ENCODE measurements around the gene RWDD3.

Gene RWDD3

DNA sequence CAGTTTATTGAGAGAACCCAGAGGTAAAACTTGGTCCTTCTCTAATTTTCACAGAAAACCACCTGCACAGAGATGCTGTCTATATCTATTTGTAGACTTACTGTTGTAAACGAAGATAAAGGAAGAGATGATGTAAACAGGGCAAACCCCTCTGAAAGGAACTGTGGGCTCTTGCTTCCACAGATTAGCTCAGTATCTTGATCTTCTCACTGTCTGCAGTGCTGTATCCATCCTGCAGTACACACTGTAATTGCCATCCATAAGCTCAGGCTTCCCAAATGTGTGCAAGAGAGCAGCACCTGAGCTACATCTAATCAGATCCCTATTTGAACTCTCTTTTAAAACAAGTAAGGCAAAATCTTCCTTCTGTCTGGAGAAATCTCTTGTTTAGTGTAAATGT lies 16.6 kb upstream of the RWDD3 start:
- TF ChIP-seq, protein P1, sequence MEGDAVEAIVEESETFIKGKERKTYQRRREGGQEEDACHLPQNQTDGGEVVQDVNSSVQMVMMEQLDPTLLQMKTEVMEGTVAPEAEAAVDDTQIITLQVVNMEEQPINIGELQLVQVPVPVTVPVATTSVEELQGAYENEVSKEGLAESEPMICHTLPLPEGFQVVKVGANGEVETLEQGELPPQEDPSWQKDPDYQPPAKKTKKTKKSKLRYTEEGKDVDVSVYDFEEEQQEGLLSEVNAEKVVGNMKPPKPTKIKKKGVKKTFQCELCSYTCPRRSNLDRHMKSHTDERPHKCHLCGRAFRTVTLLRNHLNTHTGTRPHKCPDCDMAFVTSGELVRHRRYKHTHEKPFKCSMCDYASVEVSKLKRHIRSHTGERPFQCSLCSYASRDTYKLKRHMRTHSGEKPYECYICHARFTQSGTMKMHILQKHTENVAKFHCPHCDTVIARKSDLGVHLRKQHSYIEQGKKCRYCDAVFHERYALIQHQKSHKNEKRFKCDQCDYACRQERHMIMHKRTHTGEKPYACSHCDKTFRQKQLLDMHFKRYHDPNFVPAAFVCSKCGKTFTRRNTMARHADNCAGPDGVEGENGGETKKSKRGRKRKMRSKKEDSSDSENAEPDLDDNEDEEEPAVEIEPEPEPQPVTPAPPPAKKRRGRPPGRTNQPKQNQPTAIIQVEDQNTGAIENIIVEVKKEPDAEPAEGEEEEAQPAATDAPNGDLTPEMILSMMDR (IDR thresholded peaks at IDR 0.05; ENCODE audit: insufficient read depth, missing control alignments), result no peak
- no peak for FAIRE-seq
- no peak for DNase-seq (ENCODE audit: insufficient read length, low spot score)

DNA sequence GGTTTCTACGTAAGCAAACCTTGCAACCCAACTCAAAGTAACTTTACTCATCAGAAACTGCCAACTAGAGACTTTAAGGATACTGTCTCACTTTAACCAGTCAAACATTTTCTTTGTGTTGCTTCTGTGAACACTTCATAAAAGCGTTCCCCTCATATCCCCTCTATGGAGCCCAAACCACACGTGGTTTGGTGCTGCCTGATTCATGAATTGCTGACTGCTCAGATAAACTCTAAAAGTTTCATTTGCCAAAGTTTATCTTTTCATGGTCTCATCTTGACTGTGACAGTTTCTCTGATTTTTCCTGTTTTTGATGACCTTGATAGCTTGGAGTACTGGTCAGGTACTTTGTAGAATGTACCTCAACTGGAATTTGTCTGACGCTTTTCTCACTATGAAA lies 14.6 kb upstream of the RWDD3 start:
- FAIRE-seq (no peak), DNase-seq (ENCODE audit: insufficient read length, low spot score) (no peak)
- TF ChIP-seq, protein P1 (IDR thresholded peaks at IDR 0.05; ENCODE audit: insufficient read depth, missing control alignments), result no peak

DNA sequence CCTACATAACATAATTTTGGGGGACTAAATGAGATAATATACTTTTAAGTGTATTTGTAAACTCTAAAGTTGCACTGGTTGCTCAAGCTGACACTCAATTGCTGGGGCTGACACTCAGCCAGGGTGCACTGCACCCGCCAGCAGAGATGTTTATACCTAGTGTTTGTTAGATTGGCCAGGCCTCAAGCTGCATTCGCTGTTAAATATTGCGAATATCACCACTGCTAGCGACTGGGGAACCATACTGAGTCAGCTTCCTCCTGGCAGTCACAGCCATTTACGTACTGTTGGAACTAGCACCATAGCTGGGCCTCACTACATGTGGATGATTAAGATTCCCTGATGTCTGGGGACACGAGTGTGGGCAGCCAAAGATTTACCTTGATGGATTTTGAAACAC lies 12.7 kb upstream of the RWDD3 start:
- FAIRE-seq (no peak), DNase-seq (ENCODE audit: insufficient read length, low spot score) (no peak)
- TF ChIP-seq, protein P1 (IDR thresholded peaks at IDR 0.05; ENCODE audit: insufficient read depth, missing control alignments), result no peak

DNA sequence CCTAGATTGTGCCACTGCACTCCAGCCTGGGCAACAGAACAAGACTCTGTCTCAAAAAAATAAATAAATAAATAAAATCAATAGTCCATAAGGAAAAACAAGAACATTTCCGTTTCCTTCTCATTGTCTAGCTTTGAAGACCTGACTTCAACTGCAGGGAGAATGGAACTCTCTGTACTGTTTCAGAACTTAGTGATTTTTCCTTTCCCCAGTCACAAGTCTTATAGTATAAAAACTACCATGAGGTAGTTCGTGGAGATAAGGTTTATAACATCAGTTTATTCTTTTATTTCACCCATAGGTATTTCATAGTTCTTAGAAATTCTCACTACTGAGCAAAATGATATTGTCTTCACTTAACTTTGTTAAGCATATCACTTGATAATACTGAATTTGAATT lies 11.4 kb upstream of the RWDD3 start:
- no peak for FAIRE-seq
- TF ChIP-seq, protein P1 (IDR thresholded peaks at IDR 0.05; ENCODE audit: insufficient read depth, missing control alignments), result no peak
- no peak for DNase-seq (ENCODE audit: insufficient read length, low spot score)

DNA sequence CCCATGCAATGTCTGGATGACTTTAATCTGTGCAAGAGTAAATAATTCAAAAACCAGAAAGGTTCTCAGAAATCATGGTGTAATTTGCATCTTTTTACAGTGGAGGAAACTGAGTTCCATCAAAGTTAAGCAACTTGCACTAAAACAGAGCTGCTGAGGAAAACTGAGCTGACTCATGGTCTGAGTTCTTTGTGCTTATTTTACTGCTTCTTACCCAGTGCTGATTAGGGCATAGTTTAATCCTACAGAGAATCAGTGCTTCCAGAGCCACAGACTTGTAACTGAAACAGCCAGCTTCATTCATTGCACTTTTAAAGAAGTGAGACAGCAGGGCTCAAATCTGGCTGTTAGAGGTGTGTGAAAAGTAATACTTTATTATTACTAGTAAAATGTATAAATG lies 10.9 kb upstream of the RWDD3 start:
- FAIRE-seq (no peak), DNase-seq (ENCODE audit: insufficient read length, low spot score) (no peak)
- TF ChIP-seq, protein P1 (IDR thresholded peaks at IDR 0.05; ENCODE audit: insufficient read depth, missing control alignments), result no peak

DNA sequence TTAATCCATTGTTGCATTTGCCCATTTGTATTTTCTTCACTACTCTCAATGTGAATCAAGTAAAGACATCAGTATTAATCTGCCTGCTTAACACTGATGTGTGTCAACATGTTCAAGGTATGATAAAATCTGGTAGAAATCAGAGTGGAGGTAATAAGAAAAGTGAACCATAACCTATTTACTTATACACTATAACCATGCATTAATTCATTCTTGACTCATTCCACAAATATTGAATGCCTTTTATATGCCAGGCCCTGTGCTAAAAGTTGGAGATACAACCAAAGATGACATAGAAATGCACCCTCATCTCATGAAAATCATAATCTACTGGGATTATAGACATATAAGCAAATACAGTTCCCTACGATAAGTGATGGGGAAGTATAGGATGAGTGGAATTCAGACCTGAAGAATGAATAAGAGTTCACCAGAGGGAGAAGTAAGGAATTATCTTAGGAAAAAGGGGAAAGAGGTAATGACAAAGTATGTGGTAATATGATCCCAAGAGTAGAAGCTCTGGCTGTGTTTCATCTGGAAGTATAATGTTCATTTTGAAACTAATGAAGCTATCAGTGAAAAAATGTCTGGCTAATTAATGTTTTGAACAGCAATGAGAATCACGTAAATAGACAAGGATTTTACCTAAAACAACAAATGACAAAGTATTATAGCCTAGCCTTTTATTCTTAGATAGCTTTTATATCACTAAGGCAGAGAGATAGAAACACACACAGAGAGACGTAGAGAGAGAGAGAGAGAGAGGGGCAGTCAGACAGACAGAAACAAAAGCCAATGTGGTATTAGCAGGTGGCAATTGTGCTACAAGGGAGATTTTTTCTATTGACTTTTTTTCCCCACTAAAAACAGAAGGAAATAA lies 7.0 kb upstream of the RWDD3 start:
- TF ChIP-seq, protein P1 (IDR thresholded peaks at IDR 0.05; ENCODE audit: insufficient read depth, missing control alignments), result no peak
- FAIRE-seq (no peak), DNase-seq (ENCODE audit: insufficient read length, low spot score) (no peak)

DNA sequence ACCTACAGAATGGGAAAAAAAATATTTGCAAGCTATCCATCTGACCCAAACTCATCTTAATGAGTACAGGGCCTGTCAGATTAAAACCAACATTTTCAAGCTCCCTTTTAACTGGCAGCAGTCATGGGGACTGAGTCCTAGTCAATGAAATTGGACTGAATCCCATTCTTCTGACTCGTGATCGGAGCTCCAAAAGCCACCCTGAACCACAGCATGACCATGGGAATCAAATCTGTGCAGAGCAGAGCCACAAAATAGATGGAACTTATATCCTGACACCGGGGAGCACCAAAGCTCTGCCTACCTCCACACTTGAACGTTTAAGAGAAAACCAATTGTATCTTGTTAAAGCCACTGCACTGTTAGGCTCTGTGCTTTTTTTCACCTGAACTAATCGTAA lies 5.0 kb upstream of the RWDD3 start:
- TF ChIP-seq, protein P1 (IDR thresholded peaks at IDR 0.05; ENCODE audit: insufficient read depth, missing control alignments), result no peak
- DNase-seq (ENCODE audit: insufficient read length, low spot score) (no peak), FAIRE-seq (no peak)

Data from D721Med (cell line).